Glutamatergic neuron (in vitro differentiated cells): ENCODE measurements around the gene SMIM9. TPM values are rescaled to one million over a fixed set of nuclear protein-coding genes. Genes with fewer than 3 reads are reported as not detected.
"Not testable (repeated sequence)": the region's sequence is repeated elsewhere in the genome, so short reads cannot be mapped to it uniquely, and the experiment has no call there.

Source experiments
- DNase-seq: peaks from one replicate; pipeline ENCODE4 v3.0.0; 2022
- H3K27ac Mint-ChIP-seq: one replicate; pipeline ENCODE4 v1.8.0; 2020; ENCODE audit warnings: mild to moderate bottlenecking, mixed read lengths, inconsistent platforms; ENCODE audit not compliant: unreplicated experiment
- H3K27me3 Mint-ChIP-seq: one replicate; pipeline ENCODE4 v1.8.0; 2020; ENCODE audit warnings: mild to moderate bottlenecking, moderate library complexity, mixed read lengths, inconsistent platforms; ENCODE audit not compliant: unreplicated experiment
- H3K36me3 Mint-ChIP-seq: one replicate; pipeline ENCODE4 v1.8.0; 2020; ENCODE audit warnings: mild to moderate bottlenecking, mixed read lengths, inconsistent platforms; ENCODE audit not compliant: unreplicated experiment
- H3K4me1 Mint-ChIP-seq: one replicate; pipeline ENCODE4 v1.8.0; 2020; ENCODE audit warnings: mild to moderate bottlenecking, low read depth, mixed read lengths, inconsistent platforms; ENCODE audit not compliant: unreplicated experiment
- H3K4me3 Mint-ChIP-seq: one replicate; pipeline ENCODE4 v1.8.0; 2020; ENCODE audit warnings: mild to moderate bottlenecking, mixed read lengths, inconsistent platforms; ENCODE audit not compliant: unreplicated experiment
- H3K9me3 Mint-ChIP-seq: one replicate; pipeline ENCODE4 v1.8.0; 2020; ENCODE audit warnings: mild to moderate bottlenecking, moderate library complexity, mixed read lengths, inconsistent platforms; ENCODE audit not compliant: unreplicated experiment
- total RNA-seq: library from RNA; stranded (reverse); fragmentation: NEBNext Ultra II Directional; extraction: Animal tissue kit (Norgen Biotek cat#: 25700); gene quantifications from one replicate; pipeline ENCODE4 v1.2.1, GENCODE V29; 2021; ENCODE audit not compliant: unreplicated experiment
- TF ChIP-seq, protein P1 (sequence below): fragments of 200-600 bp; sonication (generic); IDR thresholded peaks from one replicate; pipeline ENCODE4 v1.5.0; 2021; ENCODE audit not compliant: partially characterized antibody, unreplicated experiment

Gene SMIM9
- total RNA-seq, 1 donor from 2014 or later = not detected

DNA sequence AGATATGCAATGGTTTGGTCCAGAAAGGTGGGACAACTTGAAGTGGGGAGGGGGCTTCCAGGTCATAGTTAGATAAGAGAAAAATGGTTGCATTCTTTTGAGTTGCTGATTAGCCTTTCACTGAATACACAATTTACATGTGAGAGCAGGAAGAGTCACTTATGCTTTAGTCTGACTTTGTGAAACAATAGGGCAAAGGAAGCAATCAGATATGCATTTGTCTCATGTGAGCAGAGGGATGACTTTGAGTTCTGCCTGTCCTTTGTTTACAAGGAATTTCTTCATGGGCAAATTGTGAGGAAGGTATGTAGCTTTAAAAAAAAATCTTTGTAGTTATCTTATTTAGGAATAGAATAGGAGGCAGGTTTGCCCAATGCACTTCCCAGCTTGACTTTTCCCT, 12.9 kb downstream of the SMIM9 start:
- TF ChIP-seq, protein P1, sequence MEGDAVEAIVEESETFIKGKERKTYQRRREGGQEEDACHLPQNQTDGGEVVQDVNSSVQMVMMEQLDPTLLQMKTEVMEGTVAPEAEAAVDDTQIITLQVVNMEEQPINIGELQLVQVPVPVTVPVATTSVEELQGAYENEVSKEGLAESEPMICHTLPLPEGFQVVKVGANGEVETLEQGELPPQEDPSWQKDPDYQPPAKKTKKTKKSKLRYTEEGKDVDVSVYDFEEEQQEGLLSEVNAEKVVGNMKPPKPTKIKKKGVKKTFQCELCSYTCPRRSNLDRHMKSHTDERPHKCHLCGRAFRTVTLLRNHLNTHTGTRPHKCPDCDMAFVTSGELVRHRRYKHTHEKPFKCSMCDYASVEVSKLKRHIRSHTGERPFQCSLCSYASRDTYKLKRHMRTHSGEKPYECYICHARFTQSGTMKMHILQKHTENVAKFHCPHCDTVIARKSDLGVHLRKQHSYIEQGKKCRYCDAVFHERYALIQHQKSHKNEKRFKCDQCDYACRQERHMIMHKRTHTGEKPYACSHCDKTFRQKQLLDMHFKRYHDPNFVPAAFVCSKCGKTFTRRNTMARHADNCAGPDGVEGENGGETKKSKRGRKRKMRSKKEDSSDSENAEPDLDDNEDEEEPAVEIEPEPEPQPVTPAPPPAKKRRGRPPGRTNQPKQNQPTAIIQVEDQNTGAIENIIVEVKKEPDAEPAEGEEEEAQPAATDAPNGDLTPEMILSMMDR = no peak
- no peaks in the 10 kb centered on the region for H3K9me3 Mint-ChIP-seq
- DNase-seq = no peak
- no peak overlapping the region for H3K4me3 Mint-ChIP-seq
- no peaks in the 10 kb centered on the region for H3K27me3 Mint-ChIP-seq
- no peaks in the 10 kb centered on the region for H3K36me3 Mint-ChIP-seq
- H3K4me1 Mint-ChIP-seq = no peaks in the 10 kb centered on the region
- no peak overlapping the region for H3K27ac Mint-ChIP-seq

DNA sequence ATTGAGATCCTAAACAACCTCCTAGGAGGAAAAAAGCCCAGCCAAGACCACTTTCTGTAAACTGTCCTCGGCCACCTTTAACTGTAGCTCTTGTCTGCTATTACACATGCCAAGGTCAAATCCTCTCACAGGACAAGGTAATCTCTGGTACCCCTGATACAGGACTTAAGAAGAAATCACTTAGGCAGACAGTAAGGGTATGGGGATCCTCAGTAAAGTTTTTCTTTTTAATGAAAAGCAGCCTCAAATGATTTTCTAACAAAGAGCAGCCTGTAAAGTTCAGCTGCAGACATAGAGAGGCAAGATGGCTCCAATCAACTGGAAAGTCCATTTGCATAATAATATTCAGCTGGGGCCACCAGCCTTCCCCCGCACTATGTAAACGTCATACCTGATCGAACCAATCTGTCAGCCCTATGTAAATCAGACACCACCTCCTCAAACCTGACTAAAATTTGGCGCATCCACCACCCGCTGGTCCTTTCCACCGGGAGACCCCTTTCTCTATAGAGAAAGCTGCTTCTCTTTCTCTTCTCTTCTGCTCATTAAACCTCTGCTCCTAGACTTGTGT, 14.6 kb downstream of the SMIM9 start:
- H3K27ac Mint-ChIP-seq = peak overlapping the region; percentile 38

DNA sequence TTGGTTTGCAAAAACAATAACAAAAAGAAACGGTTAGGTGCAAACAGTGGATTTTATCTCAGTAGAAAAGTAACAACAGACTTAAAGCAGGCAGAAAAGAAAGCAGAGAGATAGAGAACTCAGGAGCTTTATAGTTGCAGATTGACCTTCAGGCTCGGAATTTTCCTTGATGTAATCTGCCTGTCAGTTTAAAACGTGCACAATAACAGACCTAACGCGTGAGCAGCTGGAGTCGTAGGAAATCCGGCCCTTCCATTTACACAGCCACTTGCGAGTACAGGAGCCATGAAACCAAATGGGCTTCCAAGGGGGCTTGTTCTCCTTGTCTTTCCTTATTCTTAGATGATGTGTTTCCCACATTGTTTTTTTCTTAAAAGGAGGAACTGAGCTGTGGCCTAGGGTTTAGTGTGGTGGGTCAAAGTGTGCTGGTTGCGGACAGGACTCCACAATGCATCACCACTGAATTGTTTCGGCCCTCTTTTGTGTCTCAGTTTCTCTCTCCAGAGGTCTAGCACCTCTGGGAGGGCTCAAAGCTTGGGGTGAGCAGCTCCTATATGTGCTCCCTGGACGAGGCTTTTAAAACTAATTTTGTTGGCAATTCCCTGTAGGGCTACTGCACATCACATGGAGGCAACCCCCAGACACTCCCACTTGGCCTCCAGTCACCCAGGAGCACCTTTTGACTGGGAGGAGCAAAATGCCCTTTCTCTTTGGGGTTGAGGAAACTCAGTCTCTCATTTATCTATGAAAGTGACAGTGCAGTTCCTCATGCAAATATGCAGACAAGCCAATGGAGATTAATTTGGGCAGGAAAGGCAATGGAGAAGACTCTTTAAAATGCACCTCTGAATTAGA, 15.3 kb downstream of the SMIM9 start:
- Mint-ChIP-seq H3K4me3 (no peak overlapping the region), H3K9me3 (no peaks in the 10 kb centered on the region), H3K36me3 (no peaks in the 10 kb centered on the region), H3K4me1 (no peaks in the 10 kb centered on the region), H3K27ac (no peak overlapping the region), H3K27me3 (no peaks in the 10 kb centered on the region)
- TF ChIP-seq, protein P1 = no peak
- DNase-seq = no peak

More for the DNA sequence above, 14.6 kb downstream of the SMIM9 start:
- H3K4me3 Mint-ChIP-seq = no peak overlapping the region
- no peaks in the 10 kb centered on the region for H3K4me1 Mint-ChIP-seq
- H3K9me3 Mint-ChIP-seq = no peaks in the 10 kb centered on the region
- TF ChIP-seq, protein P1 = no peak
- DNase-seq = no peak
- no peaks in the 10 kb centered on the region for H3K36me3 Mint-ChIP-seq
- H3K27me3 Mint-ChIP-seq = no peaks in the 10 kb centered on the region

DNA sequence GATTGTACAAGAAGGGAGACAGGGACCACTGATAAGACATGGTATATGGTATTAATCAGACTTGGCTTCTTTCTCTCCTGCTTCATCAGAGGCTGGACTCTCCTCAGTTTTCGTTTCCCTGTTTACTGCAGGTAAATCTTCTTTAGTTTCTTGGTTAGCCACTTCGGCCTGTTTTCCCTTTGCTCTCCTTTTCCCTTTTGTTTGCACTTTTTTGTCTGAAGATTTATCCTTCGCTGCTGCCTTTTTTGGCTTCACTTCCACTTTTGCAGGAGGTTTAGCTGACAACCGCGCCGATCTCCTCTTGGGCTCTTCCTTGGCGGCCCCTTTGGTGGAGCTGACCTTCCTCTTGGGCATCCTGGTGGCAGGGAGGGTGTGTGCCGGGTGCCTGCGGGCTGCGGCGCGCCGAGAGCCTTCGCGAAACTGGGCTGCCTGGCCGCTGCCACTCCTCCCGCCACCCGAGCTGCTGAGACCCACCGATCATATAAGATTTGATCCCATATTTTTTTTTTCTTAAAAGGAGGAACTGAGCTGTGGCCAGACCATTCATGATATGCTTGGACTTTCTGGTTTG, 17.3 kb downstream of the SMIM9 start:
- H3K9me3 Mint-ChIP-seq, H3K4me3 Mint-ChIP-seq, H3K27ac Mint-ChIP-seq, DNase-seq, H3K36me3 Mint-ChIP-seq, H3K4me1 Mint-ChIP-seq, H3K27me3 Mint-ChIP-seq: not testable (repeated sequence)

DNA sequence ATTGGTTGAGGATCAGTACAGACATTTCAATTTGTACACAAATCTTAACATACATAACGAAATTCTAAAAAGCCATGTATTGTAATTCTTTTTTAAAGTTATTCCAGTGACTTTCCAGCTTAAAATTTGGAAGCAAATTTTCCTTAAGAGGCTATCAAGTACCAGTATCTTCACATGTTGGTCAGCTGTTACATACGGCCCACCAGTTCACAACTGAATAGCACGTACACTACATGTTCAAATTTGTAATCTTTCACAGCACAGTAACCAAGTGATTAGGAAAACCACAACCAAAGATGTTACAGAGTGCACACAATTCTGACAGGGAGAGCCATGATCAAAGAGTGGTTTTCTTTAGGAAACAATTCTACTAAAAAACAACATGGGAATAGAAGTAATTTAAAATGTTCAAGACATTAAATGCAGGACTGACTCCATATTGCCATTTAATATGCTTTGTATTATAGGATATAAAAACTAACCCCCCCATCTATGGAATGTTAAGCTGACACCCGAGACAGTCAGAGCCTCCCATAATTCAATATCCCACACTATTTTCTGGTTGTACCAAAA, 18.1 kb downstream of the SMIM9 start:
- H3K9me3 Mint-ChIP-seq, H3K27ac Mint-ChIP-seq, H3K4me3 Mint-ChIP-seq, DNase-seq, H3K4me1 Mint-ChIP-seq, H3K27me3 Mint-ChIP-seq, H3K36me3 Mint-ChIP-seq: not testable (repeated sequence)
